Measurements from ENCODE around the gene PFKP. TPM values are rescaled to one million over a fixed set of nuclear protein-coding genes. Genes with fewer than 3 reads are reported as not detected.

PFKP gene
- total RNA-seq, 4 donors from 2014 or later: 22.4 to 45.4 (median 29.1) TPM

- no peaks in the 10 kb centered on the region for H3K4me1 ChIP-seq
- no peak overlapping the region for H3K4me3 ChIP-seq
- no peaks in the 10 kb centered on the region for H3K36me3 ChIP-seq
- no peak overlapping the region for H3K27ac ChIP-seq
- no peak for DNase-seq (ENCODE audit: low spot score in 2 of 2)
- WGBS, 2 donors: 92 to 93% methylated on average over 2 of the region's 2 CpGs
- H3K9me3 ChIP-seq: peaks cover 0 to 6% (median 0%) of the 10 kb centered on the region in 4 donors
- TF ChIP-seq POLR2A (IDR thresholded peaks at IDR 0.05) (no peak), CTCF (IDR thresholded peaks at IDR 0.05) (no peak), EP300 (IDR thresholded peaks at IDR 0.05) (no peak)
- peaks cover 0 to 6% of the 10 kb centered on the region in 2 donors for H3K27me3 ChIP-seq
These were observed 43.5 kb upstream of the PFKP start for GRCh38 chr10:3023892-3024291.

GRCh38 chr10:3025026-3025683 is 42.2 kb upstream of the PFKP start:
- H3K4me1 ChIP-seq: no peaks in the 10 kb centered on the region
- peaks cover 0 to 6% of the 10 kb centered on the region in 2 donors for H3K27me3 ChIP-seq
- H3K36me3 ChIP-seq: no peaks in the 10 kb centered on the region
- no peak overlapping the region for H3K4me3 ChIP-seq
- H3K27ac ChIP-seq: no peak overlapping the region
- 63 to 65% methylated on average over 6 of the region's 6 CpGs for WGBS, 2 donors
- peaks cover 0 to 6% (median 0%) of the 10 kb centered on the region in 4 donors for H3K9me3 ChIP-seq
- no peak for DNase-seq (ENCODE audit: low spot score in 2 of 2)
- TF ChIP-seq EP300 (IDR thresholded peaks at IDR 0.05) (no peak), CTCF (IDR thresholded peaks at IDR 0.05) (no peak), POLR2A (IDR thresholded peaks at IDR 0.05) (no peak)

- WGBS, 2 donors: 65 to 84% methylated on average over 3 of the region's 3 CpGs
- Histone ChIP-seq H3K9me3 (peaks cover 0 to 6% (median 0%) of the 10 kb centered on the region in 4 donors), H3K36me3 (no peaks in the 10 kb centered on the region), H3K27me3 (peaks cover 0 to 6% of the 10 kb centered on the region in 2 donors), H3K4me3 (no peak overlapping the region), H3K4me1 (no peaks in the 10 kb centered on the region), H3K27ac (no peak overlapping the region)
- DNase-seq (ENCODE audit: low spot score in 2 of 2): no peak
- TF ChIP-seq CTCF (IDR thresholded peaks at IDR 0.05) (no peak), POLR2A (IDR thresholded peaks at IDR 0.05) (no peak), EP300 (IDR thresholded peaks at IDR 0.05) (no peak)
These were observed 39.5 kb upstream of the PFKP start for GRCh38 chr10:3027866-3028265.

GRCh38 chr10:3028441-3028840 is 38.9 kb upstream of the PFKP start:
- H3K4me3 ChIP-seq: no peak overlapping the region
- 64 to 65% methylated on average over 11 of the region's 11 CpGs for WGBS, 2 donors
- TF ChIP-seq POLR2A (IDR thresholded peaks at IDR 0.05): no peak
- TF ChIP-seq CTCF (IDR thresholded peaks at IDR 0.05): no peak
- no peak for TF ChIP-seq EP300 (IDR thresholded peaks at IDR 0.05)
- H3K27me3 ChIP-seq: peaks cover 0 to 6% of the 10 kb centered on the region in 2 donors
- H3K36me3 ChIP-seq: no peaks in the 10 kb centered on the region
- no peak overlapping the region for H3K27ac ChIP-seq
- H3K4me1 ChIP-seq: no peaks in the 10 kb centered on the region
- H3K9me3 ChIP-seq: peaks cover 0 to 6% (median 0%) of the 10 kb centered on the region in 4 donors
- no peak for DNase-seq (ENCODE audit: low spot score in 2 of 2)

GRCh38 chr10:3030765-3031164 is 36.6 kb upstream of the PFKP start:
- TF ChIP-seq CTCF (IDR thresholded peaks at IDR 0.05): no peak
- no peak for TF ChIP-seq POLR2A (IDR thresholded peaks at IDR 0.05)
- TF ChIP-seq EP300 (IDR thresholded peaks at IDR 0.05): no peak
- Histone ChIP-seq H3K4me3 (no peak overlapping the region), H3K27me3 (no peaks in the 10 kb centered on the region), H3K4me1 (peaks cover 0 to 17% (median 0%) of the 10 kb centered on the region in 4 donors), H3K27ac (no peak overlapping the region), H3K9me3 (no peaks in the 10 kb centered on the region), H3K36me3 (no peaks in the 10 kb centered on the region)
- WGBS, 2 donors: 66 to 67% methylated on average over 5 of the region's 5 CpGs
- no peak for DNase-seq (ENCODE audit: low spot score in 2 of 2)
